DMS114 treated with DMSO at 0.1 percent for 48 hours (cell line): Measurements from ENCODE around the gene ETV5.
"Not testable (repeated sequence)": the region's sequence is repeated elsewhere in the genome, so short reads cannot be mapped to it uniquely, and the experiment has no call there.

ENCODE experiments used
- DNase-seq: peaks from one replicate; lab custom pipeline; 2025; ENCODE audit not compliant: unreplicated experiment; lab: John Stamatoyannopoulos, UW

Gene ETV5

GRCh38 chr3:186069199-186069598 lies 39.7 kb downstream of the ETV5 start:
- no peak for DNase-seq

GRCh38 chr3:186068243-186068552 lies 40.7 kb downstream of the ETV5 start:
- DNase-seq: no peak

GRCh38 chr3:186067360-186068242 lies 41.3 kb downstream of the ETV5 start:
- no peak for DNase-seq

GRCh38 chr3:186060222-186060621 lies 48.7 kb downstream of the ETV5 start:
- no peak for DNase-seq

- DNase-seq: no peak
Measured at GRCh38 chr3:186059192-186059591, 49.7 kb downstream of the ETV5 start.

- no peak for DNase-seq
Measured at GRCh38 chr3:186058225-186058624, 50.7 kb downstream of the ETV5 start.

- no peak for DNase-seq
Measured at GRCh38 chr3:186057594-186057993, 51.3 kb downstream of the ETV5 start.

- no peak for DNase-seq
Measured at GRCh38 chr3:186054792-186055352, 54.0 kb downstream of the ETV5 start.

- DNase-seq: no peak
Measured at GRCh38 chr3:186053954-186054791, 54.7 kb downstream of the ETV5 start.

- DNase-seq: no peak
Measured at GRCh38 chr3:186052096-186052840, 56.6 kb downstream of the ETV5 start.

- DNase-seq: no peak
Measured at GRCh38 chr3:186049001-186049400, 59.9 kb downstream of the ETV5 start.

- no peak for DNase-seq
Measured at GRCh38 chr3:186048119-186048518, 60.8 kb downstream of the ETV5 start.

- no peak for DNase-seq
Measured at GRCh38 chr3:186046838-186047237, 62.1 kb downstream of the ETV5 start.

- no peak for DNase-seq
Measured at GRCh38 chr3:186044968-186045367, 63.9 kb downstream of the ETV5 start.

GRCh38 chr3:186044427-186044826 lies 64.5 kb downstream of the ETV5 start:
- no peak for DNase-seq

GRCh38 chr3:186042521-186043202 lies 66.2 kb downstream of the ETV5 start:
- DNase-seq: no peak

GRCh38 chr3:186042036-186042435 lies 66.9 kb downstream of the ETV5 start:
- no peak for DNase-seq

GRCh38 chr3:186038360-186038759 lies 70.5 kb downstream of the ETV5 start:
- DNase-seq: no peak

GRCh38 chr3:186035277-186035676 lies 73.6 kb downstream of the ETV5 start:
- no peak for DNase-seq

- no peak for DNase-seq
Measured at GRCh38 chr3:186032321-186032720, 76.6 kb downstream of the ETV5 start.

- DNase-seq: not testable (repeated sequence)
Measured at GRCh38 chr3:186025993-186026392, 82.9 kb downstream of the ETV5 start.
